Brain microvascular endothelial cell (primary cell): ENCODE data around the gene CASP3.
"Not testable (repeated sequence)": the region's sequence is repeated elsewhere in the genome, so short reads cannot be mapped to it uniquely, and the experiment has no call there.

Experiments
- DNase-seq: peaks from one replicate; pipeline ENCODE4 v3.0.0-alpha.2; 2020
- H3K27ac ChIP-seq: fragments of 250-450 bp; sonication (Bioruptor Pico); 2 replicates; pipeline ENCODE4 v1.5.1; 2020; ENCODE audit warnings: mild to moderate bottlenecking, moderate library complexity
- H3K27me3 ChIP-seq: fragments of 250-450 bp; sonication (Bioruptor Pico); replicated peaks from 2 replicates; pipeline ENCODE4 v1.5.1; 2020; ENCODE audit warnings: mild to moderate bottlenecking
- H3K36me3 ChIP-seq: fragments of 250-450 bp; sonication (Bioruptor Pico); replicated peaks from 2 replicates; pipeline ENCODE4 v1.5.1; 2020; ENCODE audit warnings: mild to moderate bottlenecking
- H3K4me3 ChIP-seq: 2 replicates; pipeline ENCODE4 v1.5.1; 2011; ENCODE audit warnings: low read depth, mild to moderate bottlenecking, control low read depth, low read length, moderate library complexity
- CTCF ChIP-seq: IDR thresholded peaks from 2 replicates; pipeline ENCODE4 v1.5.1; 2011; ENCODE audit warnings: low read depth, mild to moderate bottlenecking, moderate library complexity, low read length, control low read depth, inconsistent platforms; ENCODE audit errors: missing control alignments
- in situ Hi-C: cut with HindIII; loops from 2 replicates; pipeline ENCODE4 v1.10.0; 2017; ENCODE audit warnings: low sequenced_read_pairs, low pct_ligation_motif_present

The CASP3 gene

GRCh38 chr4:184660978-184661377 is 11.7 kb upstream of the CASP3 start:
- DNase-seq, result no peak
- in situ Hi-C loops, result no loop called here
- H3K27me3 ChIP-seq, result no peaks in the 10 kb centered on the region
- no peak overlapping the region for H3K27ac ChIP-seq
- peaks cover 2% of the 10 kb centered on the region for H3K36me3 ChIP-seq
- no peak for TF ChIP-seq CTCF
- H3K4me3 ChIP-seq, result no peak overlapping the region

- H3K4me3 ChIP-seq, DNase-seq, H3K36me3 ChIP-seq, H3K27ac ChIP-seq, H3K27me3 ChIP-seq, in situ Hi-C loops: not testable (repeated sequence)
Observed at GRCh38 chr4:184657820-184658219, 8.6 kb upstream of the CASP3 start.

- H3K4me3 ChIP-seq, result no peak overlapping the region
- TF ChIP-seq CTCF, result no peak
- peaks cover 2% of the 10 kb centered on the region for H3K36me3 ChIP-seq
- DNase-seq, result no peak
- in situ Hi-C loops, result no loop called here
- H3K27ac ChIP-seq, result no peak overlapping the region
- H3K27me3 ChIP-seq, result no peaks in the 10 kb centered on the region
Observed at GRCh38 chr4:184657144-184657543, 7.9 kb upstream of the CASP3 start.

- TF ChIP-seq CTCF, result no peak
- H3K27me3 ChIP-seq, result no peaks in the 10 kb centered on the region
- H3K4me3 ChIP-seq, result no peak overlapping the region
- DNase-seq, result no peak
- in situ Hi-C loops, result no loop called here
- H3K27ac ChIP-seq, result no peak overlapping the region
- peaks cover 2% of the 10 kb centered on the region for H3K36me3 ChIP-seq
Observed at GRCh38 chr4:184655889-184656869, 6.9 kb upstream of the CASP3 start.

GRCh38 chr4:184653650-184654049 is 4.4 kb upstream of the CASP3 start:
- no peaks in the 10 kb centered on the region for H3K36me3 ChIP-seq
- peak overlapping the region; percentile 28 for H3K27ac ChIP-seq
- no peak overlapping the region for H3K4me3 ChIP-seq
- DNase-seq, result peak; percentile 64
- in situ Hi-C loops, result no loop called here
- no peaks in the 10 kb centered on the region for H3K27me3 ChIP-seq
- no peak for TF ChIP-seq CTCF

GRCh38 chr4:184652681-184653080 is 3.4 kb upstream of the CASP3 start:
- H3K27ac ChIP-seq, H3K36me3 ChIP-seq, DNase-seq, in situ Hi-C loops, H3K27me3 ChIP-seq, H3K4me3 ChIP-seq: not testable (repeated sequence)
